ENCODE data around the gene CAMTA1. TPM values are rescaled to one million over a fixed set of nuclear protein-coding genes. Genes with fewer than 3 reads are reported as not detected.

Gene CAMTA1
- polyA plus RNA-seq, 1 donor (not counting 4 experiments of a cell fraction or from before 2014, with no cell fraction given) = 51.4 TPM

- Histone ChIP-seq H4K20me1 (ENCODE audit: control insufficient read depth, extremely low read depth, insufficient read depth, low read length) (no peaks in the 10 kb centered on the region), H3K4me1 (ENCODE audit: control insufficient read depth, extremely low read depth, insufficient read depth, low read length) (peaks cover 8% of the 10 kb centered on the region), H3K4me2 (ENCODE audit: control insufficient read depth, extremely low read depth, insufficient read depth, low read depth, low read length) (no peak overlapping the region), H3K36me3 (ENCODE audit: control insufficient read depth in 2 of 2, extremely low read depth in 1 of 2, insufficient read depth in 2 of 2, low read length in 2 of 2) (no peaks in the 10 kb centered on the region), H3K4me3 (ENCODE audit: control insufficient read depth in 2 of 3, extremely low read depth in 1 of 3, insufficient read depth in 2 of 3, low read depth in 1 of 3, low read length in 3 of 3) (no peak overlapping the region), H3K9ac (ENCODE audit: control insufficient read depth, extremely low read depth, insufficient read depth, low read length) (no peak overlapping the region), H3K79me2 (ENCODE audit: control insufficient read depth, insufficient read depth, low read length) (no peaks in the 10 kb centered on the region), H3K27me3 (ENCODE audit: control insufficient read depth, extremely low read depth, insufficient read depth, low read length) (peaks cover 49% of the 10 kb centered on the region), H3K9me3 (ENCODE audit: control insufficient read depth, low read depth, low read length) (no peaks in the 10 kb centered on the region), H3K27ac (ENCODE audit: control insufficient read depth, insufficient read depth, low read length) (no peak overlapping the region), H3K9me1 (ENCODE audit: control insufficient read depth, extremely low read depth, insufficient read depth, low read length) (no peaks in the 10 kb centered on the region), H2AFZ (ENCODE audit: control insufficient read depth, low read length) (no peak overlapping the region)
- no peak for DNase-seq (ENCODE audit: low read depth, low spot score)
- no peak for FAIRE-seq
- TF ChIP-seq EZH2 (IDR thresholded peaks at IDR 0.05; ENCODE audit: low read length) (no peak), CTCF (optimal IDR thresholded peaks at IDR 0.05 in 1 of 3, IDR thresholded peaks at IDR 0.05 in 1 of 3, conservative IDR thresholded peaks at IDR 0.05 in 1 of 3; ENCODE audit: extremely low read depth in 1 of 3, insufficient read depth in 2 of 3, low read length in 3 of 3) (no peak)
- dilution Hi-C loops (cut with MboI; ENCODE audit: extremely low pct_ligation_motif_present, low sequenced_read_pairs) = no loop called here
Measured at GRCh38 chr1:6965083-6965934, 180.1 kb downstream of the CAMTA1 start.

GRCh38 chr1:6965935-6966241, 180.6 kb downstream of the CAMTA1 start:
- no peak overlapping the region for H3K4me2 ChIP-seq (ENCODE audit: control insufficient read depth, extremely low read depth, insufficient read depth, low read depth, low read length)
- no peaks in the 10 kb centered on the region for H3K9me1 ChIP-seq (ENCODE audit: control insufficient read depth, extremely low read depth, insufficient read depth, low read length)
- no peak for FAIRE-seq
- H4K20me1 ChIP-seq (ENCODE audit: control insufficient read depth, extremely low read depth, insufficient read depth, low read length) = no peaks in the 10 kb centered on the region
- H3K36me3 ChIP-seq (ENCODE audit: control insufficient read depth in 2 of 2, extremely low read depth in 1 of 2, insufficient read depth in 2 of 2, low read length in 2 of 2) = no peaks in the 10 kb centered on the region
- dilution Hi-C loops (cut with MboI; ENCODE audit: extremely low pct_ligation_motif_present, low sequenced_read_pairs) = no loop called here
- peaks cover 8% of the 10 kb centered on the region for H3K4me1 ChIP-seq (ENCODE audit: control insufficient read depth, extremely low read depth, insufficient read depth, low read length)
- no peak for DNase-seq (ENCODE audit: low read depth, low spot score)
- no peak overlapping the region for H3K27ac ChIP-seq (ENCODE audit: control insufficient read depth, insufficient read depth, low read length)
- no peak overlapping the region for H3K4me3 ChIP-seq (ENCODE audit: control insufficient read depth in 2 of 3, extremely low read depth in 1 of 3, insufficient read depth in 2 of 3, low read depth in 1 of 3, low read length in 3 of 3)
- TF ChIP-seq EZH2 (IDR thresholded peaks at IDR 0.05; ENCODE audit: low read length) (no peak), CTCF (optimal IDR thresholded peaks at IDR 0.05 in 1 of 3, IDR thresholded peaks at IDR 0.05 in 1 of 3, conservative IDR thresholded peaks at IDR 0.05 in 1 of 3; ENCODE audit: extremely low read depth in 1 of 3, insufficient read depth in 2 of 3, low read length in 3 of 3) (no peak)
- no peaks in the 10 kb centered on the region for H3K79me2 ChIP-seq (ENCODE audit: control insufficient read depth, insufficient read depth, low read length)
- no peaks in the 10 kb centered on the region for H3K9me3 ChIP-seq (ENCODE audit: control insufficient read depth, low read depth, low read length)
- no peak overlapping the region for H3K9ac ChIP-seq (ENCODE audit: control insufficient read depth, extremely low read depth, insufficient read depth, low read length)
- peaks cover 46% of the 10 kb centered on the region for H3K27me3 ChIP-seq (ENCODE audit: control insufficient read depth, extremely low read depth, insufficient read depth, low read length)
- no peak overlapping the region for H2AFZ ChIP-seq (ENCODE audit: control insufficient read depth, low read length)

Measured in keratinocyte (primary cell).